NOMO-1 treated with dmso at 0.1 percent for 144 hours (cell line): ENCODE results near the gene PPP2R2B.

ENCODE experiments used
- DNase-seq: peaks from one replicate; lab custom pipeline; 2025; ENCODE audit not compliant: unreplicated experiment; lab: John Stamatoyannopoulos, UW

Gene PPP2R2B

GRCh38 chr5:146704949-146705665, 173.4 kb downstream of the PPP2R2B start:
- DNase-seq, result no peak

GRCh38 chr5:146703899-146704298, 174.7 kb downstream of the PPP2R2B start:
- no peak for DNase-seq

- no peak for DNase-seq
Observed at GRCh38 chr5:146703499-146703898, 175.1 kb downstream of the PPP2R2B start.

GRCh38 chr5:146699664-146700418, 178.7 kb downstream of the PPP2R2B start:
- DNase-seq, result no peak

- DNase-seq, result no peak
Observed at GRCh38 chr5:146699138-146699537, 179.4 kb downstream of the PPP2R2B start.

- DNase-seq, result no peak
Observed at GRCh38 chr5:146698651-146699050, 179.9 kb downstream of the PPP2R2B start.

- DNase-seq, result no peak
Observed at GRCh38 chr5:146697211-146697610, 181.3 kb downstream of the PPP2R2B start.

- DNase-seq, result no peak
Observed at GRCh38 chr5:146695646-146696045, 182.9 kb downstream of the PPP2R2B start.

- no peak for DNase-seq
Observed at GRCh38 chr5:146690880-146691355, 187.6 kb downstream of the PPP2R2B start.

- no peak for DNase-seq
Observed at GRCh38 chr5:146687630-146688029, 190.9 kb downstream of the PPP2R2B start.

- no peak for DNase-seq
Observed at GRCh38 chr5:146683861-146684260, 194.7 kb downstream of the PPP2R2B start.

GRCh38 chr5:146682899-146683532, 195.5 kb downstream of the PPP2R2B start:
- no peak for DNase-seq

GRCh38 chr5:146681585-146682105, 196.9 kb downstream of the PPP2R2B start:
- no peak for DNase-seq

GRCh38 chr5:146680846-146681584, 197.5 kb downstream of the PPP2R2B start:
- DNase-seq, result no peak

GRCh38 chr5:146675636-146676035, 202.9 kb downstream of the PPP2R2B start:
- DNase-seq, result no peak

GRCh38 chr5:146672866-146673265, 205.7 kb downstream of the PPP2R2B start:
- no peak for DNase-seq

GRCh38 chr5:146671561-146672295, 206.8 kb downstream of the PPP2R2B start:
- no peak for DNase-seq

- no peak for DNase-seq
Observed at GRCh38 chr5:146669656-146670055, 208.9 kb downstream of the PPP2R2B start.

GRCh38 chr5:146667633-146668272, 210.8 kb downstream of the PPP2R2B start:
- DNase-seq, result no peak

- DNase-seq, result no peak
Observed at GRCh38 chr5:146662229-146662628, 216.3 kb downstream of the PPP2R2B start.
